NCI-H2227 (cell line): ENCODE measurements around the gene RFWD3.

Experiments
- DNase-seq: peaks from one replicate; lab custom pipeline; 2025; ENCODE audit not compliant: unreplicated experiment; lab: John Stamatoyannopoulos, UW

Gene RFWD3

GRCh38 chr16:74623839-74624235, 42.8 kb downstream of the RFWD3 start:
- DNase-seq, result no peak

- peak; percentile 37 for DNase-seq
Observed at GRCh38 chr16:74623214-74623838, 43.4 kb downstream of the RFWD3 start.

- DNase-seq, result no peak
Observed at GRCh38 chr16:74622005-74622404, 44.7 kb downstream of the RFWD3 start.

GRCh38 chr16:74617206-74617788, 49.4 kb downstream of the RFWD3 start:
- DNase-seq, result no peak

GRCh38 chr16:74611721-74612120, 55.0 kb downstream of the RFWD3 start:
- DNase-seq, result no peak

GRCh38 chr16:74608944-74609343, 57.7 kb downstream of the RFWD3 start:
- no peak for DNase-seq

- DNase-seq, result no peak
Observed at GRCh38 chr16:74608381-74608780, 58.3 kb downstream of the RFWD3 start.

- DNase-seq, result peak; percentile 2
Observed at GRCh38 chr16:74607962-74608356, 58.7 kb downstream of the RFWD3 start.

- no peak for DNase-seq
Observed at GRCh38 chr16:74607310-74607961, 59.2 kb downstream of the RFWD3 start.

- peak; percentile 91 for DNase-seq
Observed at GRCh38 chr16:74606521-74607309, 60.0 kb downstream of the RFWD3 start, which contains the start of gene GLG1. GLG1 (minus strand) TSS chr16:74607114; CDS start chr16:74607094, 20 bp downstream.

GRCh38 chr16:74605746-74606520, 60.7 kb downstream of the RFWD3 start:
- DNase-seq, result no peak

GRCh38 chr16:74605332-74605731, 61.3 kb downstream of the RFWD3 start:
- no peak for DNase-seq

- no peak for DNase-seq
Observed at GRCh38 chr16:74603848-74604247, 62.8 kb downstream of the RFWD3 start.

GRCh38 chr16:74601126-74601871, 65.4 kb downstream of the RFWD3 start:
- DNase-seq, result no peak

- no peak for DNase-seq
Observed at GRCh38 chr16:74596586-74596985, 70.1 kb downstream of the RFWD3 start.

GRCh38 chr16:74592847-74593246, 73.8 kb downstream of the RFWD3 start:
- no peak for DNase-seq

GRCh38 chr16:74591876-74592650, 74.6 kb downstream of the RFWD3 start:
- no peak for DNase-seq

- no peak for DNase-seq
Observed at GRCh38 chr16:74586948-74587347, 79.7 kb downstream of the RFWD3 start.

GRCh38 chr16:74585846-74586443, 80.7 kb downstream of the RFWD3 start:
- no peak for DNase-seq
